ENCODE data around the gene MOV10L1.
"Not testable (repeated sequence)": the region's sequence is repeated elsewhere in the genome, so short reads cannot be mapped to it uniquely, and the experiment has no call there.

MOV10L1 gene

DNA sequence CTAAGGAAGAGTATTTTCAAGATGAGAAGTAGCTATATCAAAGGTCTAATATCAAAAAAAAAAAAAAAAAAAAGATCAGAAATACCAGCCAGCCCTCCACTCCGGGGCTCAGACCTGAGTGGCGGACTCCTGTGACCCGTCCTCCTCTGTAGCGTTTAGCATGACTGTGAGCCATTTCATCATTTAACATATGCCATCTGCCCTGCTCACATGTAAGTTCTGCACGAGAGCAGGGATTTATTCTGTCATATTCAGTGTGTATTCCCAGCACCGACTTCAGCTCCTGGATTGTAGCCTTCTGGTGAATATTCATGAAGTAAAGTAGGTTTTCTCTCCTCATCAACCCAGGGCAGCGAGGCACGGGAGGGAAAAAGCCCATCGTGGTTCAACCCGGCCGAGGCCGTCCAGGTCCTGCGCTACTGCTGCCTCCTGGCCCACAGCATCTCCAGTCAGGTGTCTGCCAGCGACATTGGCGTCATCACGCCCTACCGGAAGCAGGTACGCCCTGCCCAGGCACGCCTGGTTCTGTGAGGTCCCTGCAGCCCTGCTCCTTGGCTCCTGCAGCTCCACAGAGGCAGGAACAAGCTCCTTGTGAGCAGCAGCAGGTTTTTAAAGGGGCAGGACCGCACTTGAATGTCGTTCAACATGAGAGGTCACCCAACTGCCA is 68.0 kb downstream of the MOV10L1 start:
- no peak for DNase-seq (ENCODE audit: low read depth, low spot score)

DNA sequence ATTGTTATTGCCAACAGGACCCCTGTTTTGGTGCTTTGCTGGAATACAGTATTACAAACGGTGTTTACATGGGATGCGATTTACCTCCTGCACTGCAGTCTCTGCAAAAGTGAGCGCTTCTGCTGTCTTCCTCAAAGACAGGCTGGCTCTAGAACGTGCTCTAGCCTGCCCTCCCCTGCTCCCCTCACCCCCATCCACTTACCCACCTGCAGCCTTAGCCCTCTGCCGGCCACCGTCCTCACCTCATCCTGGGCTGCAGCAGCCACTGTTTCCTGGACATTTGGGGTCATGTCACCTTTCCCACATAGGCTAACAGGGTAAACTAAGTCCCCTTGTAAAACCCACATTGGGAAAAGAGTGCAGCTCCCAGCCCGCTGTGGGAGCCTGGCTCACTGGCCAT is 71.1 kb downstream of the MOV10L1 start:
- no peak for DNase-seq (ENCODE audit: low read depth, low spot score)

DNA sequence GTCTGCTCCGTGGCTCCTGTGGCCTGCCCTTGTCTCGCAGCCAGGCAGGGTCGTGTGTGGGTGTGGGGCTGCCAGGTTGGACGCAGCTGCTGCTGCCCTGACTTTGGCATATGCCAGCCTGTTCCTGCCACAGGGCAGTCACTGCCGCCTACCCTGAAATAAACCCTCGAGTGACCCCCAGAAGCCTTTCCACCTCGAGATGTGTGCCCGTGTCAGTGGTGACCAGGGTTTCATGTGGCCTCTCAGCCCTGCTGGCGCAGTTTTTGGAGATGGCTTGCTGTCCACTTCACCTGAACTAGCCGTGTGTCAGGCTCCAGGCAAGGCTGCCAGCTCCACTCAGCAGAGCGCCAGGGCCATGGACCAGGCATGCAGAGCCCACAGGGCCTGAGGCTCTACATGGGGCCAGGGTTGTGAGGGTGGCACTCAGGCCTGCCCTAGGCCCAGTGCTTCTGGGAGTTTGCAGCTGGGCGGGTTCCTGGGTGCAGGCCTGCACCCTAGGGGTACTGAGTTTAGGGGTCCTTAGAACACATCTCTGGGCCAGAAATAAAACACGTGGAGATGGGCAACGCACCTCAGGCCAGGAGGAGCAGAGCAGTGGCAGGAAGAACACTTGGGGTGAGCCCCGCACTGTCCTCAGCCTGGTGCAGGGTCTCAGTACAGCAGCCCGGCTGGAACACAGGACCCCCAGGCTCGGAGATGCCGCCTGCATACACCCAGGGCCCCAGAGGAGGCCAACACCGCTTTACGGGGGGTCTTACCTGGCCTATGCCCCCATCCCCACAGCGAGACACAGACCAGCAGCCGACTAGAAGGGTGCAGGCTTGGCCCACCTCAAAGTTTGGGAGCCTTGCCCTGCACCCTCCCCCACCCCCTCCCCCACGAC is 71.9 kb downstream of the MOV10L1 start:
- no peak for DNase-seq (ENCODE audit: low read depth, low spot score)

DNA sequence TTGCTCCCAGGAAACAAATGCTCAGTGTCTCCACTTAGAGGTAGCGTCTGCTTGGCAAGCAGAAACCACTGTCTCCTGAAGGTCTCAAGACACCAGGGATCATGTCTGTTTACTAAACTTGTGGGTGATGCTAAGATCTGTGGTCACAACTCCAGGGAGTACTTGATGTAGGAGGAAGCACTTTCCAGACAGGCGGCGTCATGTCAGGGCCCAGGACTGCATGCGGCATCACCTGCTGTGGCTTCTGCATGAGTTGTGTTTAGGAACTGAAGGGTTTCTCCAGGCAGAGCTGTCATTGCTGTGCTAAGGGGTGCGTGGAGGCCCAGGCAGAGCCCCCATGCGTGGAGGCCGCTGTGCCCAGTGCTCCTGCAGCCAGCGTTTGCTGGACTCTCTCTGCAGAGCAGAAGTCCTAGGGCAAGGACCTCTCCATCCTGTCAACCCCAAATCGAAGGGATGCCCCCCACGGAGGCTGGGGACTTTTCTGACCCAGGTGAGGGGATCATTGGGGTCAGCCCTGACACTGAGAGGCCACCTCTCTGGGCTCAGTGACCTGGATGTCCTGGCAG is 72.7 kb downstream of the MOV10L1 start:
- no peak for DNase-seq (ENCODE audit: low read depth, low spot score)

DNA sequence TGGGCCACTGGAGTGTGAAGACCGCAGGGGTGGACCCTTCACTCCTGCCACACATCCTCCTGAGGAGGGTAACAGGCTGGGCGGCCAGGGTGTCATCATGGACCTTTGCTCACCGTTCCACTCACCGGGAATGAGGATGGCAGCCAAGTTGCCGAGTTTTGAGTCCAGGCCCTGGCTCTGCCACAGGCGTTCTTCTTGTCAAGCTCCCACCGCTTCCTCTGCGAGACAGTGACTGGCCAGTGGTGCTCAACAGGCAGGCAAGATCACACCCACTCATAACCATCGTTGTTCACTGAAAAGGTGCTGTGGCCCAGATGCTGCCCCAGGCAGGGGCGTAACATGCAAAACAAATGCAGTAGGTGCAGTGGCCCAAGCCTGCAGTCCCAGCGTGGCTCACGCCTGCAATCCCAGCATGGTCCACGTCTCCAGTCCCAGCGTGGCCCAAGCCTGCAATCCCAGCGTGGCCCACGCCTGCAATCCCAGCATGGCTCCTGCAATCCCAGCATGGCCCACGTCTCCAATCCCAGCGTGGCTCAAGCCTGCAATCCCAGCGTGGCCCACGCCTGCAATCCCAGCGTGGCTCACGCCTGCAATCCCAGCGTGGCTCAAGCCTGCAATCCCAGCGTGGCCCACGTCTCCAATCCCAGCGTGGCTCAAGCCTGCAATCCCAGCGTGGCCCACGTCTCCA is 75.8 kb downstream of the MOV10L1 start:
- DNase-seq (ENCODE audit: low read depth, low spot score): no peak

DNA sequence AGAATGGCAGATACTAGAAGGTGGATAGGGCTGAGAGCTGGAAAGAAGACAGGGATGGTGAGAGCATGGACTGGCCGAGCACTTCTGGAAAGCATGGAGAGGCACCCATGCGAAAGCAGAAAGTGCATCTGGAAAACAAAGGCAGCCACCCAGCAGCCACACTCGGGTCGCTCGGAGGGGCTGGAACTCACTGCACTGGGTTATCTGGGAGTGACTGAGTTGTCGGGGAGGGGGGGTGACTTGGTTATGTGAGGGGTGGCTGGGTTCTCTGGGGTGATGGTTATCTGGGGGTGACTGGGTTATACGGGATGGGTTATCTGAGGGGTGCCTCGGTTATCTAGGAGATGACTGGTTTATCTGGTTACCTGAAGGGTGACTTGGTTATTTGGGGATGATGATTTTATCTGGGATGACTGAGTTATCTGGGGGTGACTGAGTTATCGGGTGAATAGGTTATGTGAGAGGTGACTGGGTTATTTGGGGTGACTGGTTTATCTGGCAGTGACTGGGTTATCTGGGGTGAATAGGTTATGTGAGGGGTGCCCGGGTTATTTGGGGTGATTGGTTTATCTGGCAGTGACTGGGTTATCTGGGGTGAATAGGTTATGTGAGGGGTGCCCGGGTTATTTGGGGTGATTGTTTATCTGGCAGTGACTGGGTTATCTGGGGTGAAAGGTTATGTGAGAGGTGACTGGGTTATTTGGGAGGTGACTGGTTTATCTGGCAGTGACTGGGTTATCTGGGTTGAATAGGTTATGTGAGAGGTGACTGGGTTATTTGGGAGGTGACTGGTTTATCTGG is 78.1 kb downstream of the MOV10L1 start:
- DNase-seq (ENCODE audit: low read depth, low spot score): no peak

DNA sequence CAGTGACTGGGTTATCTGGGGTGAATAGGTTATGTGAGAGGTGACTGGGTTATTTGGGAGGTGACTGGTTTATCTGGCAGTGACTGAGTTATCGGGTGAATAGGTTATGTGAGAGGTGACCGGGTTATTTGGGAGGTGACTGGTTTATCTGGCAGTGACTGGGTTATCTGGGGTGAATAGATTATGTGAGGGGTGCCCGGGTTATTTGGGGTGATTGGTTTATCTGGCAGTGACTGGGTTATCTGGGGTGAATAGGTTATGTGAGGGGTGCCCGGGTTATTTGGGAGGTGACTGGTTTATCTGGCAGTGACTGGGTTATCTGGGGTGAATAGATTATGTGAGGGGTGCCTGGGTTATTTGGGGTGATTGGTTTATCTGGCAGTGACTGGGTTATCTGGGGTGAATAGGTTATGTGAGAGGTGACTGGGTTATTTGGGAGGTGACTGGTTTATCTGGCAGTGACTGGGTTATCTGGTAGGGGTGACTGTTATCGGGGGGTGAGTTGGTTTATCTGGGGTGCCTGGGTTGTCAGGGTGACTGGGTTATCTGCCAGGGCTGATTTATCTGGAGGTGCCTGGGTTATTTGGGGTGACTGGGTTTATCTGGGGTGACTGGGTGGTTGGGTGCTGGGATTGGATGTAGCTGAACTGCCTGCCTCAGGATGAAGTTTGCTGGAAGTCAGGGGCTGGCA is 78.8 kb downstream of the MOV10L1 start:
- not testable (repeated sequence) for DNase-seq (ENCODE audit: low read depth, low spot score)

DNA sequence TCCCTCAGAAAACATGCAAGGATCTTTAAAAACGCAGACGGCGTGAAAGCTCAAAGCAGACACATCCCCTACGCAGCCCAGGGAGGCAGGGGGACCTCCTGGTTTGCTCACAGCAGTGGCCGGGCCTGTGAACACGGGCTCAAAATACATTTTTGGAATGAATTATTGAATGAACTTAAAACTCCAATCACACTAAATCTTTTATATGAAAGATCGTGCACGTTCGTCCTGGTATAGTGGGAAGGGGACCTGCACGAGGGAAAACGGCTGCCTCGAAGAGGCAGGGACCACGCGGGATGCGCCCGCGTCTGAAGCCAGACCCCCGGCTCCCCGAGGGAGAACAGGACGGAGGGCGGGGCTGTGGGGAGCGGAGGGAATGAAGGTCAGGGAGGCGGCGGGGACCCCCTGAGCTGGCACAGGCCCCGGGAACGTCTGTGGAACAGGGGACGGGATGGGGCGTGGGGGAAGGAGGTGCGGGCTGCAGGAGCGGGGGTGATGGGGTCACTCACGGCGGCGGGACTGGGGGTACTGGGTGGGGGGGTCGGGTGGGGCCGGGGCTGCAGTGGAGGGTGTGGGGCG is 79.5 kb downstream of the MOV10L1 start:
- no peak for DNase-seq (ENCODE audit: low read depth, low spot score)

DNA sequence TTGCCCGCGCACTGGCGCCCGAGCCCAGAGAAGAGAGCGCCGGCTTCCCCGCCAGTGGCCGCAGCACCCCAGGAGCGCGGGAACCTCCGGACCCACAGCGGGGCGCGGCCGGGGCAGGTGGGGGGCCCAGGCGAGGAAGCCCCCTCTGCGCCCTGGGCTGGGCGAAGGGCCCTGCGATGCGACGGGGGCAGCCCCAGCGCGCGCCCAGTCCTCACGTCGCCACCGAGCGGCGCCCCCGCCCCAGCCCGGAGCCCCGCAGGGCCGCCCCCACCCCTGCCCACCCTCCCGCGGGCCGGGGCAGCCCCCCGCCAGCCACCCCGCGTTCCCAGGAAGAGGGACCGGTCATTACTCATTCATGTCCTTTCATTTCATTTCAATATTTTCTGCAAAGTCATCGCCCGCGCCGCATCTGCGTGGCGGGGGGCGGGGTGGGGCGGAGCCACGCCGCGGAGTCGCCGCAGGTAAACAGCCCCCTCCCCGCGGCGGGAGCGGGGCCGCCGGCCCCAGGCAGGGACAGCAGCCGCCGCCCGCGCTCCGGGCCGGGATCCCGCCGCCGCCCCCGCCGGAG is 80.1 kb downstream of the MOV10L1 start:
- DNase-seq (ENCODE audit: low read depth, low spot score): no peak

DNA sequence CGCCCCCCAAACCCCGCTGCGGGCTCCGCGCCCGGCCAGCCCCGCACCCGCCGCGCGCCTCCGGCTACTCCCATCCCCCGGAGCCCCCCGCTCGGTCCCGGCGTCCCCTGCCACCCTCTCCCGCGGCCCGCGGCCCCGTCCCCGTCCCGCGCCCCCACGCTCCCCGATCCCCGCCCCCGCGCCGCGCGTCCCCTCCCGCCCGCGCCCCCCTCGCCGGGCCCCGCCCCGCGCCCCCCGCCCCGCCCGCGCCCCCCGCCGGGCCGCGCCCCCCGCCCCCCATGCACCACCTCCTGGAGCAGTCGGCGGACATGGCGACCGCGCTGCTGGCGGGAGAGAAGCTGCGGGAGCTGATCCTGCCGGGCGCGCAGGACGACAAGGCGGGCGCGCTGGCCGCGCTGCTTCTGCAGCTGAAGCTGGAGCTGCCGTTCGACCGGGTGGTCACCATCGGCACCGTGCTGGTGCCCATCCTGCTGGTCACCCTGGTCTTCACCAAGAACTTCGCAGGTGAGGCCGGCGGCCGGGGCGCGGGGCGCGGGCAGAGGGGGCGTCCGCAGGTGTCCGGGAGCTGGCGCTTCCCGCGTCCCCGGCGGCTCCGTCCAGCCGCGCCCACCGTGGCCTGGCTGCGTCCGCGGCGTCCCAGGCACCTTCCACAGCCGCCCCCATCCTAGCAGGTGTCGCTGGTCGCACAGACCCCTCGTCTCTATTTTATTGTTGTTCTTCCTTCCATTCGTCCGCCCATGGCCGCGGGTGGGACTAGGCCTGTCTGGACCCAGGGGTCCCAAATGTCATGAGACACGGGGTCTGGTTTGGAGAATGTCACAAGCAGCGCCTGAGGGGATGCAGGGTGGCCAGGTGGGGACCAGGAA is 80.9 kb downstream of the MOV10L1 start, which contains the start of gene PANX2:
PANX2 (plus strand) TSS at position 279 of the 866 bp plus-strand sequence; CDS start at position 279, 0 bp downstream.
- DNase-seq (ENCODE audit: low read depth, low spot score): no peak

DNA sequence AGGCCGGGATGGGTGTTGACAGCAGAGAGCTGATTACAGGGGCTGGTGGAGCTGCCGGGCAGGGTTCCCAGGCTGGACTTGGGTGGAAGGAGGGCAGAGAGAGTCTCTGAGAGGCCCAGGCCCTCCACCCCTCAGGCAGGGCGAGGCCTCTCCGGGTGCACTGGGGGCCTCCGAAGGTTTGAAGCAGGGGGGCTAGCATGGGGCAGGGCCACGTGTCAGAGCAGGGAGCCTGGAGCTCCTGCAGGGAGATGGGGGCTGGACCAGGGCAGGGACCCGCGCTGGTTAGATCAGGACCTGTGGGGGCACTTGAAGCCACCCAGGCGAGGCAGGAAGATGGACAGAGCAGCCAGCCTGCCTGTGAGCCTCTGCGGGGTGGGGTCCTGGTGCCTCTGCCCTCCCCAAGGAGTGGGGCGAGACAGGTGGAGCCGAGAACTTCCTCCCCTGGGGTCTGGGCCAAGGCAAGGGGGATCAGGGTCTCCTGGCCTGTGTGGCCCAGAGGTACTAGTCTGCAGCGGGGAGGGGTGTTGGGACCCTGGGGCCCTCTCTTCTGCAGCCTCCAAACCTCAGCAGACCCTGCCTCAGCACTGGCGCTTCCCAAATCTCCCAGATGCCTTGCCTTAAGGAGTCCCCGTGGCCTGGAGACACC is 81.6 kb downstream of the MOV10L1 start:
- DNase-seq (ENCODE audit: low read depth, low spot score): no peak

DNA sequence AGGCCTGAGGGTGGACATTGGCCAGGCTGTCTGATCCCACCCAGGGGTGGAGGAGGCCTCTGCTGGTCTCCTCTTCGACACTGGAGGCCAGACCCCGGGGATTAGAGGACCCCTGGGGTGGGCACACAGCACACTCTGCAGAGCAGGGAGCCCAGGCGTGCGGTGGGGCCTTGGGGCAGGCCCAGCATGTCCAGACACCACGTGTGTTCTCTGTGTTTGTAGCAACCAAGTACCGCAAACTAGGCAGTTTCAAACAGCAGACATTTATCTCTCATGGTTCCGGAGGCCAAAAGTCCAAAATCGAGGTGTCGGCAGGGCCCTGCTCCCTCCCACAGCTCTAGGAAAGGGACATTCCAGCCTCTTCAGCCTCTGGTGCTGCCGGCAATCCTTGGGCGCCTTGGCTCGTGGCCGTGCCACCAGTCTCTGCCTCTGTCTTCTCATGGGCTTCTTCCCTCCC is 82.2 kb downstream of the MOV10L1 start:
- no peak for DNase-seq (ENCODE audit: low read depth, low spot score)

DNA sequence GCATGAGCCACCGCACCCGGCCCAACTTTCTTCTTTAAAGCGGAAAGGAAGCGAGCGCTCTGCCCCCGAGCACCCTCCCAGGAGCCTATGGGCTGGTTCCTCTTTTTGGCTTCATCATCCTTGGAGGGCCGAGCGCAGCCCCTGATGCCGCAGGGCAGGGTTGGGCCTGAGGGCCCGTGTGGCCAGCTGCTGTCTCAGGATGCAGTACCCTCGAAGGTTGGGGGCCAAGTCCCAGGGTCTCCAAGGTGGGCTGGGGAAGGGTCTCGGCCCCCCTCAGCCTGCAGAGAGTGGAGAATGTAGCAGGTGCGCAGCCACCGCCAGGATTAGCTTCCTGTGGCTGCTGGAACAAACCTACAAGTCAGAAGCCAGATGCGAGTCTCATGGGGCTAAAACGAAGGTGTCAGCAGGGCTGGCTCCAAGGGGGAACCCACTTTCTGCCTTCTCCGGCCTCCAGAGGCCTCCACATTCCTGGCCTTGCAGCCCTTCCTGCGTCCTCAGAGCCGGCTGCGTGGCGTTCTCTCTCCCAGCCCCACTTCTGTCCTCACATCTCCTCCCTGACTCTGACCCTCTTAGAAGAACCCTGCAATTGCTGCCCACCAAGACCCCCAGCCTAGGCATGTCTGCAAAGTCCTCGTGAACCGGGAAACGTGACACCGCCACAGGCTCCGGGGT is 83.6 kb downstream of the MOV10L1 start:
- DNase-seq (ENCODE audit: low read depth, low spot score): no peak

DNA sequence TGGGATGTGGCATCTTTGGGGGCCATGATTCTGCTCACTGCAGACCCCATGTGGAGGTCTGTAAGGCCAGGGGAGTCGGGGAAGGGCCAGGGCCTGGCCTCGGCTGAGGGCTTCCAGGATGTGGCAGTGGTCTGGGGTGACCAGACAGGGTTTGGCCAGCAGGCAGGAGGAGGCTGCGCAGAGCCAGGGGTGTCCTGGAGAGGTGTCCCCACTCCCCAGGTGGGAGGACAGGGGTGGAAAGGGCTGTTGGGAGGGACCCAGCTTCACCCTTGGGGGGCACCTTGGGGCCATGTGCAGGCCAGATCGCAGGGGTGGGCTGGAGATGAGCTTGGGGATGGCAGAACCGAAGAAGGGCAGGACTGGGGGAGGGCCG is 84.2 kb downstream of the MOV10L1 start:
- DNase-seq (ENCODE audit: low read depth, low spot score): no peak

DNA sequence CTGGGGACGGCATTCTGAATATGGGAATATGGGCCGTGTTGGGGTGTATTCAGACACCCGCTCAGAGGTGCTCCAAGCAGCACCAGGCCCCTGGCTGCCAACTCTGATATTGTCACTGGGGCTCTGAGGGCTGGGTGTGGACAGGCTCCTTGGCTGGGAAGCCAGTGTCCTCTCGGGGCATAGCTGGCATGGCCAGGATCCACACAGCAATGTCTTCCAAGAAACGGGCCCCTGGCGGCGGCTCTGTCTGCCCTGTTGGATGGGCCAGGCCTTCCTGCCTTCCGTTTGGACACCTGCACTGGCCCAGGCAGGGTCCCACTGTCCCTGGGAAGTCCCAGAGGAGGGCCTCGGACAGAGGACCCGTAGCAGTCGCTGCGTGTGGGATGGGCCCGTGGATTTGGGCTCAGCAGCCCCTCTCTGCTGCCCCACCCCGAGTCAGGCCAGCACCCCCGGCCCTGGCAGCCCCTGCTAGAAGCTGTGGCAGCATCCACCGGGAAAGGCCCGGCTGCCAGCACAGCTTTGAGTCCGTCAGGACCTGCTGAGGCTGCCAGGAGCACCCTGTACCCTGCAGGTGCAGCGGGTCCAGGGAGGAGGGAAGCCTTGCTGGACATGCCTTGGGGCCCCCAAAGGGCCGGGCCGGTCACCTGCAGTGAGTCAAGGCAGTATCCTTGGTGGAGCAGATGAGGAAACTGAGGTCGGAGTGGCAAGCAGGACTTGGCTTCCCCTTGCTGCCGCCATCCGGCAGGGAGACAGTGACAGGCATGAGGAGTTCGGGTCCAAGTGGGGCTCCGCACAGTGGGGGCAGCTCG is 84.8 kb downstream of the MOV10L1 start:
- no peak for DNase-seq (ENCODE audit: low read depth, low spot score)

DNA sequence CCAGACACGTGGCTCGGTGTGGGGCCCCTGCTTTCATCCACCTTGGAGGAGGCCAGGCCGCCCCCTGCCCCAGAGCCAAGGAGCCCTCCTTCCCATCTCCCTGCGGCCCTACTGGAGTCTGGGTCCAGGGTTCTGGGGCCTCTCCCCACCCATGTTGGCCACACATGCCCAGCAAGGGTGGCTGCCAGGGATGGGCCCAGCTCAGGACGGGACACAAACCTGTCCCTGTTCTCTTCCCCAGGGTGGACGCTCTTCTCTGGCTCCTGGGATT is 85.3 kb downstream of the MOV10L1 start:
- no peak for DNase-seq (ENCODE audit: low read depth, low spot score)

Measured in smooth muscle cell of the brain vasculature (primary cell).